Fibroblast of lung (primary cell): Measurements from ENCODE around the gene RELL1.

Source experiments
- EZH2 ChIP-seq: IDR thresholded peaks from 2 replicates; pipeline ENCODE4 v1.5.1; 2012; ENCODE audit warnings: low read length, control low read depth, mild to moderate bottlenecking; ENCODE audit errors: missing control alignments
- TF ChIP-seq, protein P1 (sequence below), 2 donors: IDR thresholded peaks in 1 of 2; conservative IDR thresholded peaks in 1 of 2; 1 replicate in 1 of 2; 2 replicates in 1 of 2; pipeline ENCODE4 v1.5.1; 2011 to 2012; ENCODE audit warnings: low read length in 2 of 2, control low read depth in 1 of 2, inconsistent platforms in 1 of 2, low read depth in 1 of 2, mild to moderate bottlenecking in 1 of 2

DNA sequence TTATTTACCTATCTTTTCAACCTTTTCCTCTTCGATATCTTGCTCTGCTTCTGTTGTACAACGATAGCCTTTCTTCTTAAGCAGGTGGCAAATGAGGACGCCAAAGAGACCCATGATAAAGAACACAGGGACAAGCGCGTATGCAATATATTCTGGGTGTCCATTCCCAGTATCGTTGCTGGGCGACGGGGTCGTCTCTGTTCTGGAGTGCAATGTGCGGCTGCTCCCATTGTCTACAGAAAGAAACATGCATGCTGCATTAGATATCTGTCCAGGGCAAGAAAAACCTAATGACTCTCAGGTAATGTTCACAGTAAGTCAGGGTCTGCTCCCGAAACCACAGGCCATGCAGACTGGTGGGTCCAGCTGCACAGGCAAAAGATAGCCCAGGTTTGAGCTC, 36.9 kb downstream of the RELL1 start:
- TF ChIP-seq, protein P1, sequence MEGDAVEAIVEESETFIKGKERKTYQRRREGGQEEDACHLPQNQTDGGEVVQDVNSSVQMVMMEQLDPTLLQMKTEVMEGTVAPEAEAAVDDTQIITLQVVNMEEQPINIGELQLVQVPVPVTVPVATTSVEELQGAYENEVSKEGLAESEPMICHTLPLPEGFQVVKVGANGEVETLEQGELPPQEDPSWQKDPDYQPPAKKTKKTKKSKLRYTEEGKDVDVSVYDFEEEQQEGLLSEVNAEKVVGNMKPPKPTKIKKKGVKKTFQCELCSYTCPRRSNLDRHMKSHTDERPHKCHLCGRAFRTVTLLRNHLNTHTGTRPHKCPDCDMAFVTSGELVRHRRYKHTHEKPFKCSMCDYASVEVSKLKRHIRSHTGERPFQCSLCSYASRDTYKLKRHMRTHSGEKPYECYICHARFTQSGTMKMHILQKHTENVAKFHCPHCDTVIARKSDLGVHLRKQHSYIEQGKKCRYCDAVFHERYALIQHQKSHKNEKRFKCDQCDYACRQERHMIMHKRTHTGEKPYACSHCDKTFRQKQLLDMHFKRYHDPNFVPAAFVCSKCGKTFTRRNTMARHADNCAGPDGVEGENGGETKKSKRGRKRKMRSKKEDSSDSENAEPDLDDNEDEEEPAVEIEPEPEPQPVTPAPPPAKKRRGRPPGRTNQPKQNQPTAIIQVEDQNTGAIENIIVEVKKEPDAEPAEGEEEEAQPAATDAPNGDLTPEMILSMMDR (conservative IDR thresholded peaks at IDR 0.05 in 1 of 2, IDR thresholded peaks at IDR 0.05 in 1 of 2; ENCODE audit: low read depth in 1 of 2, low read length in 2 of 2): no peak
- TF ChIP-seq EZH2: no peak
